EH (cell line): ENCODE results near the gene MLIP.

Experiments
- DNase-seq: peaks from one replicate; pipeline ENCODE4 v3.0.0-alpha.2; 2015; ENCODE audit warnings: low read depth

The MLIP gene

DNA sequence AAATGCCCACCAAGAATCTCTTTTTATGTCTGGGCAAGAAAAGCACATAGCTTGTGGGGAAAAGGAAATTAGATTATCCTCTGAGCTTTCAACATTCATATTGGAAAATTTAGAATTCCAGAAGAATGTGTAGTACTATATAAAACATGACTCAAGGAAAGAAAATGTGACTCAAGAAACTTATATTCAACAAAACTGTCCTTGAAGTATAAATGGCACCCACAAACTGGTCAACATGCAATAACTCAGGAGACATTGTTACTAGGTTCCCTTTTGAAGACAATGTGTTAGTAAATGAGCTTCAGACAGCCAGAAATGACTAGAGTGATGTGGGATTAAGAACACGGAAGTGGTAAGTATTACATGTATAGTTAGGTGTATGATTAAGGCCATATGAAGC is 170.9 kb downstream of the MLIP start:
- DNase-seq, result peak; percentile 94

DNA sequence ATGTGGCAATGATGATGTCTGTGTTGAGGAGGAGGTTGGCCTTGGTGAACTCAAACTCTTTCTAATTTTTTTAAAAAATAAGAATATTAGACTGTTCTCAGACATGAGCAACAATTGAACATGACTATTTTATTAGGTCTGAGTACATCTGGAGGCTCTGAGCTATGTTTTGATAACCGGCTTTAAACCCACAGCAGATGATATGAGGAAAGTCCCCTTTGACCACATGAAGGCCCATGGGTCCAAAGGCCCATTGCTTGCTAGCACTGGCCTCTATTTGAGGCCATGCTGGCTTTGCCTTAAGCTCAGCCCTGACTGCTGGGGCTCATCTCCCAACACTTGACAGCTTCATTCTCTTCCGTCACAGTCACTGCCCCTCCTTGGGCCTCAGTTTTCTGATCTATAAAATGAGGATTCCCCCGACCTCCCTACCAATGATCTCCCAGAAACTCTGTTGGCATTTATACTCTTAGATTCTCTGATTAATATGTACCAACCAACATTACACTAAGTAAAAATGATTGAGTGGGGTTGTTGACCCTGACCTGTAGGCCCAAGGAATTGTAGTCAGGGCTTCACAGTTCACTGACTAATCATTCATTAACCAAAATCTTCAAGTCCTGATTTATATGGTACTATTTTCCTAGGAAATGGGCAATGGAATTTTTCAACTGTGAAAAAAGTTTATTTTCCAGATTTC is 173.1 kb downstream of the MLIP start:
- peak; percentile 79 for DNase-seq

DNA sequence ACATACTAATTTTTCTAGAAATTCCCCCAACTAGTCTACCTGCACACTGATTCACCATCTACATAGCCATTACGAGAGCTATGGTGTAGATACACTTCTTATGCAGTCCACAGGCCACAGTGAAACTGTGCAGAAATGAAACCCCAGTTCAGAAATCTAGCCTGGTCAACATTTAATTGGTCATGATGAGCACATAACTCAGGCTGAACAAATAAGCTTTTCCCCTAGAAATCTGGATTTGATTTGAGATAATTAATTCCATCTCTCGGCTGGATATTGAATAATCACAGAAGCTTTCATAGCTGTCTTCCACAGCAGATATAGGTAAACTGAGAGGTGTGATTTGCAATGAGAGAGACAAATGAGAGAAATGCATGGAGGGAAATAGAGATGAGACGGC is 174.4 kb downstream of the MLIP start:
- peak; percentile 75 for DNase-seq

DNA sequence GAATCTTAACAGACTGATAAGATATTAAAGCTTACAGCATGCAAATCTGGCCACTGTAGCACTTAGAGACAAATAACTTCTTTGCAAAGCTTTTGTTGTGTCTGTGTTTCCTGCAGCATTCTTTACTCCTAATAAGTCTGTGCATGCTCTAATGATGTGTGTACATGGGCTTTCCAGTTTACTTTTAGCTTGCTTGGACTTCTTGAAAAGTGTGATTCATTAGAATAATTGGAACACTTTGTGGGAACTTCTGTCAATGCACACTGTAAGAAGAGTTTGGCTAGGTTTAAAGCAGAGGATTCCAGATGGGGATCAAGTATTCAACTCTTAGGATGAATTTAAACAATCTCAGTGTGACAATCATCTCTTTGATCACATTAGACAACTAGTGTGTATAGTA is 174.9 kb downstream of the MLIP start:
- DNase-seq, result peak; percentile 75

DNA sequence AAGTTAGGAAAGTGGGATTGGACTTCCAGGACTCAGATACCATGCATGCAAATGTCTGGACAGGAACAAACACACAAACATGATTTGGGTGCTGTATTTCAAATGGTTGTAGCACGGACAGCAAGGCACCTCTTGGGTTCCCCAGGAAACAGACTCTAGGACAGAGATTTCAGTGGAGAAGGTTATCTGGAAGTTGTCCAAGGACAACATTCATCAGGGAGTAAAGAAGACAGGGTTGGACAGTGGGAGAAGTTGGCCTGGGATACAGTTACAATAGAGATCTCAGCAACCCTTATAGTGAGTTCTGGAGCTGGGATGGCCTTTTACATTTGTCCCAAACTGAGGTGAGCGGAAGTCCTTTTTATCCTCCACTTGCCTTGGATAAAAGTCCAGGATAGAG is 177.2 kb downstream of the MLIP start:
- peak; percentile 56 for DNase-seq

DNA sequence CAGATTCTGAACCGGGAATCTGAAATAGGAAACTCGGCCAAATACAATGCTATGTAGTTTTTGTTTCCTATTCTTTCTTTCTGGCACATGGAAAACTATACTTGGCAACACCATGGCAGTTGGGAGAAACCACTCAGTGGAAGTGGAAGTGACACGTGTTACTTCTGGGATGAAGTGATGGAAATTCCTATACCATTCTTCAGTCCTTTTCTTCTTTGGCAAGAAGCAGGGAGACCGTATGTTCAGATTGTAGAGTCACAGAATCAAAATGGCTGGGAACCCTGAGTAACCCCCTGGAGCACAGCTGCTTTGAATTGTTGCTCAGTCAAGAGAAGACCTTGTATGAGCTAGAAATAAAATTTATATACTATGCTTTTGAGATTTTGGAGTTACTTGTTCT is 178.2 kb downstream of the MLIP start:
- DNase-seq, result no peak

DNA sequence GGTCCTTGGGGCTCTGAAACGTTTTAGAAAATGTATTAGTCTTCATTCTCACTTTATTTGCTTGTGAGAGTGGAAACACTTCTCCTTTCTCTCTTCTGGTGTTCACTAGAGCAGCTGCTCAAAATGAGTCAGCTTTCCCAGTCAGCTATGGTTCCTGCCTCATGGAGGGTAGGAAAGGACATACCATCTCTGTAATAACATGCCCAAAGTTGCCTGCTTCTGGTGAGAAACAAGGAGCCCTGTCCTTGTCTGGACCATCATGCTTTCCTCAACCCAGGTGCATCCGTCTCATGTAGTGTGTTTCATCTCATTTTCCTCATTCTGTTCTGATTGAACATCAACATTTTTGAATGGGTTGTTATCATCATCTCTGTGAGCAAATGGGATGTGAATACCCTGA is 179.9 kb downstream of the MLIP start:
- peak; percentile 77 for DNase-seq

DNA sequence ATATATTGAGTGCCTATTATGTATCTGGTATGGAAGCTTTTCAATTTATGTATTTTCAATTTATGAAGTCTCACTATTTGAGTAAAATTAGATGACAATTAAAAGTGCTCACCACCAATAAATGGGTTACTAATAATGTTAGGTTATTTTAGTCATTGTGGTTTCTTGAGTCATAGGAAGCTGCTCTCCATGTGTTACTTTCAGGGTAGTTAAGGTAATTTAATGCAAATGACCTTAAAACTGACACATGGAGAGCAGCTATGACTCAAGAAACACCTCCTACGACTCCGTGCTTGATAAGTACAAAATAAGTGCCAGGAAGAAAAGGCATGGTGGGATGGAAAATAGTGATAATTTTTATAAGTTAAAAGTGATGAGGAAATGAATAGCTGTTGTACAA is 180.5 kb downstream of the MLIP start:
- peak; percentile 73 for DNase-seq

DNA sequence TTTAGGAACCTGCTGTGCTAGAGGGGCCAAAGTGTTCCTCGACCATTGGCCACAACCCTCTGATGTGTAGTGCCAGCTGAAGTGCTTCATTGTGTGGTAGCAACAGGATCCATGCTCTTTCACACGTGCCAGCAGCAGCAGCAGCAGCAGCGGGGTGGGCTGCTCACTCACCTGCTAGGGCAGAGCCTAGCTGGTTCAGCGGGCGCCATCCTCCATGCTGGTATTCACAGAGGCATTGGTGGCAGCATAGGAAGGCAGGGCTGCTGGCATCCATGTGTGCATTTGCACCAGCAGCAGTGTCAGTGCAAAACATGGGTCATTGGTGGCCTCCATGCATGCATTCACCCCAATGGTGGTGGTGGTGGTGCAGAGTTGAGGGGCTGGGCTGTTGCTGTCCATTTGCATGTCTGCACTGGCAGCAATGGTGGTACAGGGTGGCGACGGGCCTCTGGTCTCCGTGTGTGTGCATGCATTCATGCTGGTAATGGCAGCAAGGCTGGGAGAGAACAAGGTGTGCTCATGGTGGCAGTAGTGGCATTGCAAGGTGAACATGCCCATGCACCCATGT is 183.8 kb downstream of the MLIP start:
- DNase-seq, result no peak

DNA sequence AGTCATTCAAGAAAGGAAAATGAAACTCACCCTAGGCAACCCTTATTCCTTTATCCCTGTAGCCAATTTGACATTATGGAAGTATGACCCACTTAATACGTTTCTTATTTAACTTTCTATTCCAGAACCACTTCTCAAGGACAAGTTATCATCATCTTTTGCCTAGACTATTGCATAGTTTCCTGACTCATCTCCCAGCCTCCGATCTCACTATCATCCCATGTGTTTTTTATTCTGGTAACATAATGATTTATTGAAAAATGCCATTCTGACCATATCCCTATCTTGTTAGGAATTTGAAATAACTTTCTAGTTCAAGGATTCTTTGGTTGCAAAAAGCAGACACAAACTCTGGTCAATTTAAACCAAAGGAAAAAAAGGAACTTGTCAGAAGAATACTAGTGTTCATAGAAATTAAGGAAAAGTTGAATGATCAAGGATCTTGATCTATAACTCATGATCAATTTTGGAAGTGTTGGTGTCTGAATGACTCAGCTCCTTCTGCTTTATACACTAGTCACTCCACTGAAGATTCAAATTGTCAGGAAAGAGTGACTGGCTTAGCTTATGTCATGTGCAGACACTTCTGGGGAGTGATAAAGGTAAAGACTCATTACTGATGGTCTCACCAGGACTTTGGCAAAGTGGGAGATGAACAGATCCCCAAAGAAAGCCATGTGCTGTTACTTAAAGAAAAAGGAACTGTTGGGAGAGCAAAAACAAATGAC is 188.5 kb downstream of the MLIP start:
- peak; percentile 82 for DNase-seq

DNA sequence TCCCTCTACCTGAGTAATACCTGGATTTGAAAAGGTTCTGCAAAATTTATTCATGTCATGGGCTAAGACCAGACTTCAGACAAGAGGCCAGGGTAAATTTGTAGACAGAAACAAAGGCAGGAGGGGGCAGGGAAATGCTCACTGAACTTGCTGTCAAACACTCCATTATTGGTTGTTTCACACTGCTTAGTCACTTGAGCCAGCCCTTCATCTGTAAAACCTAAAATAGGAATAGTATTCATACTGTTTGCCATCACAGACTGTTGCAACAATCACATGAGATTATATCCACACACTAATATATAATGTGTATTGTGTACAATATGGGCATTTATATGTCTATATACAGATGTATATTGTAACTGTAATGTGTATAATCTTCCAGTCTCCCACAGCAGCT is 190.5 kb downstream of the MLIP start:
- no peak for DNase-seq

DNA sequence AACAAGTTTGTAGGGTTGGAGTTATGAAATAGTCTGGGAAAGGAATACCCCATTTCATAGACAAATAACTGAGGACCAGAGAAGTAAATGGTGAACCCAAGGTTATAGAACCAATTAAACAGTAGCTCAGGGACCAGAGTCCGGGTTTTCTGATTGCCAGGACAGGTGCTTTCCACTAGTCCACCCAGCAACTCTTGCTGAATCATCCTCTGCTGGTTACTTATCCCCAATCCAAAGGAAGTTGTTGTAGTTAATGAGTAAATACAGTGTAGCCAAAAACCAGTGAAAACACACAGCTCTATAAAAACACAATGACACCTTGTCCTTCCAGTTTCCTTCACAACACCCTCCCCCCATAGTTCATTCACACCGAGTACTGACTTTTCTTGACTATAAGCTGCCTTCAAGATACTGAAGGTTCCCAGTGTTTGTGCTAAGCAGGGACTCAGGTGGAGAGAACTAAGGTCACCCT is 196.2 kb downstream of the MLIP start:
- DNase-seq, result no peak

DNA sequence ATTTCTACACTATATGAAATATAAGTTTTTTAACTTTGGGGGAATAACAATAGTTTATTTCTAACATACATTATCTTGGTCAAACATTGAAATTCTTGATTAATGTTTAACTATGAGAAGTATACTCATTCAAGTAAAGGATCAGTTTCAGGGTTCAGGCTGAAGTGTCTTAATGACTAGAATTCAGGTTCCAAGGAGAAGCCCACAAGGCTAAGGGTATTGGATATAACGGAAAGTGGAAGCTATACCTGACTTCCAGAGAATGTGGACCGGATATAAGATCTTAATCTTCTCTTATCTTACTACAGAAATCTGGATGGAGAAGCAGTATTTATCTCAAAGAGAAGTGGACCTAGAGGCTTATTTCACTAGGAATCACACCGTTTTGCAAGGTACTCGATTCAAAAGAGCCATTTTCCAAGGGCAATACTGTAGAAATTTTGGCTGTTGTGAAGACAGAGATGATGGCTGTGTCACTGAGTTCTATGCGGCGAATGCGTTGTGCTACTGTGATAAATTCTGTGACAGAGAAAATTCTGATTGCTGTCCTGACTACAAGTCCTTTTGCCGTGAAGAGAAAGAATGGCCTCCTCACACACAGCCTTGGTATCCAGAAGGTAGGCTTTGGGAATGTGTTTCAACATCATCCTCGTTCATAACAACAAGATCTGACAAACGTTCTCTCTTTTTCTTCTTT is 197.2 kb downstream of the MLIP start, which contains the start of gene TINAG:
TSS of gene TINAG (plus strand) at position 153 of the 697 bp plus-strand sequence. CDS start at position 263, 110 bp downstream.
- no peak for DNase-seq

DNA sequence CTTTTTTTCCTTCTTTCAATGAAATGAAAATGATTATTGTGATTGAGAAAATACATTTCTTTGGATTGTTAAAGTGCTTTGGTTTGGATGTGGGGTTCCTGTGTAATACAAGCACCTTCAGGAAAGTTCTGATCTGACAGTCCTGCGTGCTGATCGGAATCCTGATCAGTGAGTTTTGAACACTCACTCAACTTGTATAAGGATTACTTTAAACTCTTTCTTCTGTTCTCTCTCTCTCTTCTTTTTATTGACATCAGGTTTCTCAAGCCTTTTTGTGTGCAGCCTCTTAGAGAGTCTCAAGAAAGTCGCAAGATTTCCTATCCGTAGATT is 197.7 kb downstream of the MLIP start:
- DNase-seq, result no peak

DNA sequence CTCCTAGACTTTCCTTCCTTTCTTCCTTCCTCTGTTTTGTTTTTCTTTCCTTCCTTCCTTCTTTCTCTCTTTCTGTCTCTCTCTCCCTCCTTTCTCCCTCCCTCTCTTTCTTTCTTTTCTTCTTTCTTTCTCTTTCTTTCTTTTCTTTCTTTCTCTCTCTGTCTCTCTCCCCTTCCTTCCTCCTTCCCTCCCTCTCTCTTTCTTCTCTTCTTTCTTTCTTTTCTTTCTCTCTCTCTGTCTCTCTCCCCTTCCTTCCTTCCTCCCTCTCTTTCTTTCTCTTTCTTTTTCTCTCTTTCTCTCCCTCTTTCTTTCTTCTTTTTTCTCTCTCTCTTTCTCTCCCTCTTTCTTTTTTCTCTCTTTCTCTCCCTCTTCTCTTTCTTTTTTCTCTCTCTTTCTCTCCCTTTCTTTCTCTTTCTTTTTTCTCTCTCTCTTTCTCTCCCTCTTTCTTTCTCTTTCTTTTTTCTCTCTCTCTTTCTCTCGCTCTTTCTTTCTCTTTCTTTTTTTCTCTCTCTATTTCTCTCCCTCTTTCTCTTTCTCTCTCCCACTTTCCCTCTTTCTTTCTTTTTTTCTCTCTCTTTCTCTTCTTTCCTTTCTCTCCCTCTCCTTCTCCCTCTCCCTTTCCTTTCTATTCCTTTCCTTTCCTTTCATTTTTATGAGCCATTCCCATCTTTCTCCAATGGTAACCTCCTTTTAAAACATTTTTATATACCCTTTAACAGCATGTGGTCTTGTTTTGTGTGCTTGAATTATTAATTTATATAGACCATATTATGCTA is 199.3 kb downstream of the MLIP start:
- no peak for DNase-seq

DNA sequence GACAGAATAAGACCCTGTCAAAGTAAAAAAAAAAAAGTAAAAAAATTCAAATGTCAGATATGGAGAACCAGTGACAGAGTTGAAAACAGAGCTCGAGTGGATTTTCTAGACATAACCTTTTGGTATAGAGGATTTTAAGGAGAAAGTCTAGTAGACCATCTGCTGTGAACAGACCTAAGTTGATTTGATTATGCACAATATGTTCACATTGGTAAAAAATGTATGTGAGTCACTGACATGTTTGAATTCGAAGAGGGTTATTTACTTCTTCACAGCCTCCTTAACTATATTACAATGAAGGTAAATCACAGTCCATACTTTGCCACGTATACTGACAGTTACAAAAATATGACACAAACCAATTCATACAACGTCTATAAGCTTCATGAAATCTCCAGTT is 204.4 kb downstream of the MLIP start:
- no peak for DNase-seq
